Measurements from ENCODE around the gene SYNM. TPM values are rescaled to one million over a fixed set of nuclear protein-coding genes. Genes with fewer than 3 reads are reported as not detected.
A peak's percentile ranks its signal among the peaks of the same experiment; 100 is the strongest.

The SYNM gene
- total RNA-seq, 1 experiment from 2014 or later: 6.1 TPM

DNA sequence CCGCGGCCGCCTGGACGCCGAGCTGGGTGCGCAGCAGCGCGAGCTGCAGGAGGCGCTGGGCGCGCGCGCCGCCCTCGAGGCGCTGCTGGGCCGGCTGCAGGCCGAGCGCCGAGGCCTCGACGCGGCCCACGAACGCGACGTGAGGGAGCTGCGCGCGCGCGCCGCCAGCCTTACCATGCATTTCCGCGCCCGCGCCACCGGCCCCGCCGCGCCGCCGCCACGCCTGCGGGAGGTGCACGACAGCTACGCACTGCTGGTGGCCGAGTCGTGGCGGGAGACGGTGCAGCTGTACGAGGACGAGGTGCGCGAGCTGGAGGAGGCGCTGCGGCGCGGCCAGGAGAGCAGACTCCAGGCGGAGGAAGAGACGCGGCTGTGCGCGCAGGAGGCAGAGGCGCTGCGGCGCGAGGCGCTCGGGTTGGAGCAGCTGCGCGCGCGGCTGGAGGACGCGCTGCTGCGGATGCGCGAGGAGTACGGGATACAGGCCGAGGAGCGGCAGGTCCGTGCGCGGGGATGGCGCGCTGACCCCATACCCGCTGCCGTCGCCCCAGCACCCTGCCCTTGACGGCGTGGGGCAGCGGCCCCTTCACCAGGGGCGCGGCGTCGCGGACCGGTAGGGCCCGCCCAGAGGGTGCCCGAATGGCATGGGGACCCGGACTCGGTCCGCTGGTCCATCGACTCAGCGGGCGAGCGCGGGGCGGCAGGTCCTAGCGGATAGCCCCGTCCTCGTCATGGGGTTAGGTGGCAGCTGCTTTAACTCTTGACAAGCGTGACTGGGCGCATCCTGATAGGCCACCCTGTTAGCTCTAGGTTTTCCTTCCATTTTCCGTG, 848 bp downstream of the SYNM start:
- POLR2A ChIA-PET: interaction anchor here (0.6 to 1.5 kb wide), 2 partner anchors 145 to 539 kb away, joined by 3 to 5 read pairs; no protein-coding TSS in a partner anchor
- Histone ChIP-seq H3K4me3 (ENCODE audit: low read depth, low read length) (peak overlapping the region; percentile 46), H3K9me3 (no peaks in the 10 kb centered on the region), H3K4me1 (no peaks in the 10 kb centered on the region), H3K27me3 (replicated peaks; ENCODE audit: control insufficient read depth, insufficient read depth, low read length) (no peaks in the 10 kb centered on the region; the same call in 1 of the 2 replicates), H3K36me3 (ENCODE audit: control insufficient read depth, insufficient read depth, low read length) (no peaks in the 10 kb centered on the region)
- H3K4me1 Mint-ChIP-seq (ENCODE audit: low read depth, unreplicated experiment): no peaks in the 10 kb centered on the region
- DNase-seq: peak; percentile 73 to 76
- intact Hi-C loops (cut with micrococcal nuclease; ENCODE audit: unreplicated experiment): loop anchor here (1.0 to 2.0 kb wide), 3 partner anchors 49 to 146 kb away; partner anchors contain the start of gene LRRC28
- H3K27ac Mint-ChIP-seq (ENCODE audit: unreplicated experiment): no peak overlapping the region
- peaks cover 6% of the 10 kb centered on the region for H3K36me3 Mint-ChIP-seq (ENCODE audit: insufficient read depth, unreplicated experiment)
- peaks cover 3% of the 10 kb centered on the region for H3K27me3 Mint-ChIP-seq (ENCODE audit: insufficient read depth, unreplicated experiment)
- CTCF ChIA-PET: interaction anchor here (0.6 to 1.5 kb wide), 9 partner anchors 9 to 632 kb away, joined by 3 to 7 read pairs (median 3); no protein-coding TSS in a partner anchor
- TF ChIP-seq, protein P1, sequence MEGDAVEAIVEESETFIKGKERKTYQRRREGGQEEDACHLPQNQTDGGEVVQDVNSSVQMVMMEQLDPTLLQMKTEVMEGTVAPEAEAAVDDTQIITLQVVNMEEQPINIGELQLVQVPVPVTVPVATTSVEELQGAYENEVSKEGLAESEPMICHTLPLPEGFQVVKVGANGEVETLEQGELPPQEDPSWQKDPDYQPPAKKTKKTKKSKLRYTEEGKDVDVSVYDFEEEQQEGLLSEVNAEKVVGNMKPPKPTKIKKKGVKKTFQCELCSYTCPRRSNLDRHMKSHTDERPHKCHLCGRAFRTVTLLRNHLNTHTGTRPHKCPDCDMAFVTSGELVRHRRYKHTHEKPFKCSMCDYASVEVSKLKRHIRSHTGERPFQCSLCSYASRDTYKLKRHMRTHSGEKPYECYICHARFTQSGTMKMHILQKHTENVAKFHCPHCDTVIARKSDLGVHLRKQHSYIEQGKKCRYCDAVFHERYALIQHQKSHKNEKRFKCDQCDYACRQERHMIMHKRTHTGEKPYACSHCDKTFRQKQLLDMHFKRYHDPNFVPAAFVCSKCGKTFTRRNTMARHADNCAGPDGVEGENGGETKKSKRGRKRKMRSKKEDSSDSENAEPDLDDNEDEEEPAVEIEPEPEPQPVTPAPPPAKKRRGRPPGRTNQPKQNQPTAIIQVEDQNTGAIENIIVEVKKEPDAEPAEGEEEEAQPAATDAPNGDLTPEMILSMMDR (IDR thresholded peaks at IDR 0.05; ENCODE audit: insufficient read depth in 1 of 2, low read depth in 1 of 2, low read length in 1 of 2, severe bottlenecking in 1 of 2, unreplicated experiment in 1 of 2): no peak
- H3K4me3 Mint-ChIP-seq (ENCODE audit: unreplicated experiment): peak overlapping the region; percentile 76
- H3K9me3 Mint-ChIP-seq (ENCODE audit: unreplicated experiment): no peaks in the 10 kb centered on the region
- no TSS peak for BruUV-seq (replicated peaks)

DNA sequence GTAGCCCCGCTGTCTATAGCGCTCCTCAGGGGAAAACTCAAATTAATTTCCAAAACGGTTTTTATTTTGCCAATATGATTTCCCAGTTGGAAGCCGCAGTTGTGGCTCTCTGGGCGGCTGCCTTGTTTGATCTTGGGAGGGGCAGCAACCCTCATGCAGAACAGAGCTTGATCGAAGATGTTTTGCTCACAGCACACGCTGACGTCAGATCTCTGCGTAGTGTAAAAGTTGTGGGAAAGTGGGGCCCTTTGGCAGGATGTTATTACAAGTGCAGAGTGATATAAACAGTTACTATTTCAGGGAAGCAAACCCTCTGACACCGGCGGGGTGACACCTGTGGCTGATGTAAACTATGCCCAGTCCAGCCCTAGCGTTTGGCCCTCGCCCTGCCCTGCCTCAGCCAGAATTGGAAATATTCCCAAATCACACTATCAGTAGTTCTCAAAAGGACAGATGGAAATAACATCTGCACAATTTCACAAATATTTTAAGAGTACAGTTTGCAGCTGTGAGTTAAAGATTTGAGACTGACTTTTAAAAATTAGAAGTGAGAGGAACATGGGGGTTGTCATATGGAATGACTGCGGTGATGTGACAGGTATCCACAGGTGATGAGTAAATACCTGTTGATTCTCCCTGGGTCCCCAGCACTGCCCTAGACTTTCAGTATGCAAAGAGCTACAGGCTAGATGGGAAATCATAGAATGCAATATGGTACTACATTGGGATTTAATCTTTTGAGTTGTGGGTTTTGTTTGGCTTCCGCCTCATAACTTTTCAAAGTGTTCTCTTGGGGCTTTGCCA, 1.7 kb downstream of the SYNM start:
- intact Hi-C loops (cut with micrococcal nuclease; ENCODE audit: unreplicated experiment): no loop called here
- H3K9me3 Mint-ChIP-seq (ENCODE audit: unreplicated experiment): no peaks in the 10 kb centered on the region
- BruUV-seq (replicated peaks): TSS peak; percentile 33

DNA sequence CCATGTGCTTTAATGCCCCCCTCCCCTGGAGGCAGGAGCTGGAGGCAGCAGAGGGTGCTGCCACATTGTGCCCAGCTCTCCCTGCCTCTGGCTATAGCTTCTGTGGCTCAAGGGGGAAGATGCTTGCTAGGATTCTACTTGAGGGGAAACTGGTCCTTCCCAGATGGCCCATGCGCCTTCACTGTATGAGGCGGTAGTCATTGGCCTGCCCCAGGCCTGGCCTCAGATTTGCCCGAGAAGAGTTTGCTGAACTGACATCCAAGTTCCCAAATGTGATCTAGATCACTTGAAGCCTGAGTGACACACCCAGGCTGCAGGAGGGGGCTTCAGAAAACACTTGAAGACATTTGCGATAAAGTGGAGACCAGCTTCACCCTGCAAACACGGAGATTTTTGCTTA, 4.1 kb downstream of the SYNM start:
- Histone ChIP-seq H3K9me3 (no peaks in the 10 kb centered on the region), H3K4me3 (ENCODE audit: low read depth, low read length) (no peak overlapping the region), H3K36me3 (ENCODE audit: control insufficient read depth, insufficient read depth, low read length) (no peaks in the 10 kb centered on the region), H3K4me1 (no peaks in the 10 kb centered on the region), H3K27me3 (replicated peaks; ENCODE audit: control insufficient read depth, insufficient read depth, low read length) (no peaks in the 10 kb centered on the region; the same call in 1 of the 2 replicates)
- Mint-ChIP-seq H3K27me3 (ENCODE audit: insufficient read depth, unreplicated experiment) (no peaks in the 10 kb centered on the region), H3K36me3 (ENCODE audit: insufficient read depth, unreplicated experiment) (peaks cover 6% of the 10 kb centered on the region), H3K27ac (ENCODE audit: unreplicated experiment) (no peak overlapping the region), H3K4me3 (ENCODE audit: unreplicated experiment) (no peak overlapping the region), H3K4me1 (ENCODE audit: low read depth, unreplicated experiment) (no peaks in the 10 kb centered on the region), H3K9me3 (ENCODE audit: unreplicated experiment) (no peaks in the 10 kb centered on the region)
- ChIA-PET POLR2A (no interaction called here), CTCF (no interaction called here)
- BruUV-seq (replicated peaks): no TSS peak
- TF ChIP-seq, protein P1 (IDR thresholded peaks at IDR 0.05; ENCODE audit: insufficient read depth in 1 of 2, low read depth in 1 of 2, low read length in 1 of 2, severe bottlenecking in 1 of 2, unreplicated experiment in 1 of 2): no peak
- intact Hi-C loops (cut with micrococcal nuclease; ENCODE audit: unreplicated experiment): no loop called here
- DNase-seq: no peak

More for the DNA sequence above, 1.7 kb downstream of the SYNM start:
- H3K27me3 ChIP-seq (replicated peaks; ENCODE audit: control insufficient read depth, insufficient read depth, low read length): no peaks in the 10 kb centered on the region; the same call in 1 of the 2 replicates
- Mint-ChIP-seq H3K36me3 (ENCODE audit: insufficient read depth, unreplicated experiment) (peaks cover 6% of the 10 kb centered on the region), H3K27me3 (ENCODE audit: insufficient read depth, unreplicated experiment) (peaks cover 3% of the 10 kb centered on the region), H3K4me1 (ENCODE audit: low read depth, unreplicated experiment) (no peaks in the 10 kb centered on the region), H3K27ac (ENCODE audit: unreplicated experiment) (no peak overlapping the region), H3K4me3 (ENCODE audit: unreplicated experiment) (peak overlapping the region; percentile 76)
- H3K4me1 ChIP-seq: no peaks in the 10 kb centered on the region
- ChIA-PET CTCF (no interaction called here), POLR2A (no interaction called here)
- no peaks in the 10 kb centered on the region for H3K36me3 ChIP-seq (ENCODE audit: control insufficient read depth, insufficient read depth, low read length)
- TF ChIP-seq, protein P1 (IDR thresholded peaks at IDR 0.05; ENCODE audit: insufficient read depth in 1 of 2, low read depth in 1 of 2, low read length in 1 of 2, severe bottlenecking in 1 of 2, unreplicated experiment in 1 of 2): no peak
- no peaks in the 10 kb centered on the region for H3K9me3 ChIP-seq
- no peak for DNase-seq
- H3K4me3 ChIP-seq (ENCODE audit: low read depth, low read length): no peak overlapping the region; the same call in 1 of the 2 replicates

All from Caco-2 (cell line).